ENCODE measurements around the gene UTP4. TPM values are rescaled to one million over a fixed set of nuclear protein-coding genes. Genes with fewer than 3 reads are reported as not detected.

The UTP4 gene
- total RNA-seq, 1 donor from 2014 or later, result 16.3 TPM

DNA sequence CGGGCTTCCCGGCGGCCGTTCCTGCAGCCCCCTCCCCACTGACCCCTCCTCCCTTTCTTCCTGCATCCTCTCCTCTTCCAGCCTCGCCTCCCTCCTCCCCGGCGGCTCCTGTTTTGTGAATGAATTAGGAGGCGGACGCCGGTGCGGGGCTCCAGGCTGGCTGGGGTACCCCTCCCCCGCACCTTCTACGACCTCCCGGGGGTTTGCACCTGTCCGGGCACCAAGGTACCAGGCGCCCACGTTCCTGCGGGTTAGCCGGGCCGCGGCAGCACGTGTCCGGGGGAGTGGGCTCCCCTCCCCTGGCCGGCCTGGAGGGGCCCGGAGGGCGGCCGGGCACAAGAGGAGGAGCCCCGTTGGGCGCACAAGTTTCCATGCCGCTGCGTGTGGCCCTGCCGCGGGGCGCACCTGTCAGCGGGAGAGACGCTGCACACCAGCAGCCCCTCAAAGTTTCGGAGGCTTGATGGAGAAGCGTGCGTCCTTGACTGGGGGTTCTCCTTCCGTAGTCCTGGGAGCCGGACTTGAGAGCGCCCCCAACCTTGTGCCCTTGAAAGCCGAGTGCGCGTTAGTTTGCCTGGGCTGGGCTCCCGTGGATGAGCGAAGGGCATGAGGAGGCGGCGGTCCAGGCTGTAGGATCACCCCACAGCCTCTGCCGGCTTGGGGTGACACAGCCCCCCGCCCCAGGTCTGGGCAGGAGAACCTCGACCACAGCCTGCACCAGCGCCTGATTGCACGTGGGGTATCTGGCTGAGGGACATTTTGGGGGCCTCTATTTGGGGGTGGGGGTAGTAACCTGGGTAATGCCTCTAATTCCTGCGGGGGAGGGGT is 25.7 kb upstream of the UTP4 start:
- TF ChIP-seq, protein P1, sequence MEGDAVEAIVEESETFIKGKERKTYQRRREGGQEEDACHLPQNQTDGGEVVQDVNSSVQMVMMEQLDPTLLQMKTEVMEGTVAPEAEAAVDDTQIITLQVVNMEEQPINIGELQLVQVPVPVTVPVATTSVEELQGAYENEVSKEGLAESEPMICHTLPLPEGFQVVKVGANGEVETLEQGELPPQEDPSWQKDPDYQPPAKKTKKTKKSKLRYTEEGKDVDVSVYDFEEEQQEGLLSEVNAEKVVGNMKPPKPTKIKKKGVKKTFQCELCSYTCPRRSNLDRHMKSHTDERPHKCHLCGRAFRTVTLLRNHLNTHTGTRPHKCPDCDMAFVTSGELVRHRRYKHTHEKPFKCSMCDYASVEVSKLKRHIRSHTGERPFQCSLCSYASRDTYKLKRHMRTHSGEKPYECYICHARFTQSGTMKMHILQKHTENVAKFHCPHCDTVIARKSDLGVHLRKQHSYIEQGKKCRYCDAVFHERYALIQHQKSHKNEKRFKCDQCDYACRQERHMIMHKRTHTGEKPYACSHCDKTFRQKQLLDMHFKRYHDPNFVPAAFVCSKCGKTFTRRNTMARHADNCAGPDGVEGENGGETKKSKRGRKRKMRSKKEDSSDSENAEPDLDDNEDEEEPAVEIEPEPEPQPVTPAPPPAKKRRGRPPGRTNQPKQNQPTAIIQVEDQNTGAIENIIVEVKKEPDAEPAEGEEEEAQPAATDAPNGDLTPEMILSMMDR (conservative IDR thresholded peaks at IDR 0.05; ENCODE audit: low read depth, low read length), result no peak
- H3K4me3 ChIP-seq (ENCODE audit: low read depth, low read length), result peak overlapping the region; percentile 88
- no peak for DNase-seq (ENCODE audit: low read depth)

DNA sequence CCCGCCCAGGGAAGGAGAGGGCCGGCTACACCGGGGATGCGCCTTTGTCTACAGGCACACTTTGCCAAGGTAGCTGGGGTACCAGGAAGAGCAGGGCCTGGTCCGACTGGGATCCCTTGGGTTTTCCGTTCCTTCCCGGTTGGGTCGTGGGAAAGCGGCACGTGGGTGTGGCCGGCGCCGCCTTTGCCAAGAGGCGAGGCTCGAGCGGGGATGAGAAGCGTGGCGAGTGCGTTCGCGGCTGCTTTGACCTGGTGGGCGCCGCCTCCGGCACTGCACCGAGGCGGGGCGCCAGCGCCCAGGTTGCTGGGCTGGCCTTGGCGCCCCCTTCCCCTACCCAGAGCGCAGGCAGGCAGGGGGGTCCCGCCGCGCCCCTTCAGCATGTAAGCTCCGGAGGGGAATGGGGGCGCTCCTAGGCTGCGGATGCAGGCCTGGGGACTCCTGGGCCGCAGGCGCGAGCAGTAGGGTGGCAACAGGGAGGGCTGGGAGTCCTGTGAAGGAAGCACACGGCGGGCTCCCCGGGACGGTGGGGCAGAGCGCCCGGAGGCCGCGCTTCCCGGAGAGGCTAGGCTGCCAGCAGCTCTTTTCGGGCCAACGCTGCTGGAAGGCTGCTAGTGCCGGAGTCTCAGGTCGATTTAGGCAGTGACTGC is 25.0 kb upstream of the UTP4 start:
- peak overlapping the region; percentile 88 for H3K4me3 ChIP-seq (ENCODE audit: low read depth, low read length)
- DNase-seq (ENCODE audit: low read depth), result no peak
- TF ChIP-seq, protein P1 (conservative IDR thresholded peaks at IDR 0.05; ENCODE audit: low read depth, low read length), result no peak

DNA sequence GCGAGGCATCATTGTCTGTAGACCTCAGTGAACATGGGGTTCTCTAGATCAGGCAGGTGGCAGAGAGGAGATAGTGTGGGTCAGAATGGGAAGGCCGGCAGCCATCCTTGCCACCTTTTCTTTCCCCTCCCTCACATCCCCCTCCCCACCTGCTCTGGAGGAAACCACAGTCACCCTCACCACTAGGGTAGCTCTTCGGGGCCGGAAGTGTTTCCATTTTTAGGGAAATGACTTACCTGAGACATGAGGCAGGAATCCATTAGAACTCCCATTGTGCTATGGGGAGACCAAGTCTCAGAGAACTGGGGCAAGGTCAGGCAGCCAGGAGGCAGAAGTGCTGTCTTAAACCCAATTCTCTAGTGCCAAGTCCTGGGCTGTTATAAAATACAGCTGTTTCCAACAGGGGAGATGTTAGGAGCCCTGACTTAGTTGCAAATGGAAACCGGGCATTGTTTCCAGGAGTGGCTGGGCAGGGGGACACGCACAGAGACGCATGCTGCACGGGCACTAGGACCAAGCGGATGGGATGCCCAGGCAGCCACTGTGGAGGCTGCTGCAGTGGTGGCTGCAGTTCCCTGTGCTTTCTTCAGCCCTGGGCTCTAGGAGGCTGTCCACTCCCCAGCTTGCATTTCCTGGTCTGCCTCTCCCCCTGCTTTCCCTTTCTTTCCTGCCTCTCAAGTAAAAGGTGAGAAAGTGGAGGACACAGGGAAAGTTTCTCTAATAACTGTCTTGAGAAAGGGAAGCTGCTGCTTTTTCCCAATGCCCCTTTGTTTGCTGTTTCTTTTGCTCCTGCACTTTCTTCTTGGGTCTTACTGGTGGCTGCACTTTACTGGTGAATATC is 24.2 kb upstream of the UTP4 start:
- TF ChIP-seq, protein P1 (conservative IDR thresholded peaks at IDR 0.05; ENCODE audit: low read depth, low read length), result no peak
- peak overlapping the region; percentile 88 for H3K4me3 ChIP-seq (ENCODE audit: low read depth, low read length)
- no peak for DNase-seq (ENCODE audit: low read depth)

DNA sequence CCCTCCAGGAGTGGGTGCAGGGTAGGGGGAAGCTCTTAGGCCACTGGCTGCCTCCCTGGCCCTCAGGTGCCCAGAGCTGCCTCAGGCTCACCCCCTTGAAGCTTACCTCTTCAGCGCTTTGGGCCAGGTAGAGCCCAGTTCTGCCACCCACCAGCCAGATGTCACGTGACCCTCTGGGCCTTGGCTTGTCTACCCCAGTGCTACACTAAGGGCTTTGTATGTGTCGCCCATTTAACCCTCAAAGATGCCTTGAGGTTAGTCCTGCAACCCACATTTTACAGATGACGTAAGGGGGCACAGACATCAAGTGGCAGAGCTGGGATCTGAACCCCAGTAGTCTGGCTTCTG is 23.6 kb upstream of the UTP4 start:
- DNase-seq (ENCODE audit: low read depth), result no peak
- no peak overlapping the region for H3K4me3 ChIP-seq (ENCODE audit: low read depth, low read length)
- TF ChIP-seq, protein P1 (conservative IDR thresholded peaks at IDR 0.05; ENCODE audit: low read depth, low read length), result no peak

DNA sequence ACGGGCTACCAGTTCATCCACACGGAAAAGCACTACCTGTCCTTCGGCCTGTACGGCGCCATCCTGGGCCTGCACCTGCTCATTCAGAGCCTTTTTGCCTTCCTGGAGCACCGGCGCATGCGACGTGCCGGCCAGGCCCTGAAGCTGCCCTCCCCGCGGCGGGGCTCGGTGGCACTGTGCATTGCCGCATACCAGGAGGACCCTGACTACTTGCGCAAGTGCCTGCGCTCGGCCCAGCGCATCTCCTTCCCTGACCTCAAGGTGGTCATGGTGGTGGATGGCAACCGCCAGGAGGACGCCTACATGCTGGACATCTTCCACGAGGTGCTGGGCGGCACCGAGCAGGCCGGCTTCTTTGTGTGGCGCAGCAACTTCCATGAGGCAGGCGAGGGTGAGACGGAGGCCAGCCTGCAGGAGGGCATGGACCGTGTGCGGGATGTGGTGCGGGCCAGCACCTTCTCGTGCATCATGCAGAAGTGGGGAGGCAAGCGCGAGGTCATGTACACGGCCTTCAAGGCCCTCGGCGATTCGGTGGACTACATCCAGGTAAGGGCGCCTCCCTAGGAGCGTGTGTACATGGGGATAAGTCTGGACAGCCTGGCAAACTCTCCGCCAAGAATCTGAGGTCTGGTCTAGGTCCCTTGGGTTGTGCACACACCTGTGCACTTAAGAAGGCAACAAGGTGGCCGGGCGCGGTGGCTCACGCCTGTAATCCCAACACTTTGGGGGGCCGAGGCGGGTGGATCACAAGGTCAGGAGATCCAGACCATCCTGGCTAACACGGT is 22.8 kb upstream of the UTP4 start:
- H3K4me3 ChIP-seq (ENCODE audit: low read depth, low read length), result no peak overlapping the region
- TF ChIP-seq, protein P1 (conservative IDR thresholded peaks at IDR 0.05; ENCODE audit: low read depth, low read length), result no peak
- DNase-seq (ENCODE audit: low read depth), result no peak

DNA sequence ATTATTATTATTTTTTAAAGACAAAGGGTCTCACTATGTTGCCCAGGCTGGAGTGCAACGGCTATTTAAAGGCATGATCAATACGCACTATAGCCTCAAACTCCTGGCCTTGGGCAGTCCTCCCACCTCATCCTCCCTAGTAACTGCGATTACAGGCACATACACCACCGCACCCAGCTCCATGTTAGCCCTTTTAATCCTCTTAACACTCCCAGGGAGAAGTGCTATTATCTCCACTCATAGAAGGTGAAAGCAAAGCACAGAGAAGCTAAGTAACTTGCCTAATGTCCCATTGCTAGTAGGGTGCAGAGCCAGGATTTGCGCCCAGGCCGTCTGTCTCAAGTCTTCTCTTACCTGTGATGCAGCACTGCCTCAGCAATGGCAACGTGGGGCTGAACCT is 22.0 kb upstream of the UTP4 start:
- DNase-seq (ENCODE audit: low read depth), result no peak
- TF ChIP-seq, protein P1 (conservative IDR thresholded peaks at IDR 0.05; ENCODE audit: low read depth, low read length), result no peak
- no peak overlapping the region for H3K4me3 ChIP-seq (ENCODE audit: low read depth, low read length)
